Right ventricle myocardium inferior (tissue), 1 donor: ENCODE data around the gene OSTN. TPM values are rescaled to one million over a fixed set of nuclear protein-coding genes. Genes with fewer than 3 reads are reported as not detected.
"Not testable (repeated sequence)": the region's sequence is repeated elsewhere in the genome, so short reads cannot be mapped to it uniquely, and the experiment has no call there.

Source experiments
- ATAC-seq: fragments of 200-7000 bp; cut with Tn5 transposase; one replicate; pipeline ENCODE4 v1.9.1; 2020; ENCODE audit warnings: mild to moderate bottlenecking, moderate library complexity
- DNase-seq: peaks from one replicate; pipeline ENCODE4 v3.0.0; 2021; ENCODE audit errors: missing footprints
- intact Hi-C: fragments of 100-400 bp; cut with DNase I; formaldehyde crosslinking; loops from one replicate; pipeline ENCODE4 v1.11.0; 2022
- total RNA-seq: library from RNA; stranded (reverse); fragmentation: NEBNext Ultra II Directional; extraction: Animal tissue kit (Norgen Biotek cat#: 25700); gene quantifications from one replicate; pipeline ENCODE4 v1.2.1, GENCODE V29; 2021
- donor health status: DM: no; HTN: yes; CAD: no; lungs with severe emphysema.

OSTN gene
- total RNA-seq, 1 donor from 2014 or later: 0.11 TPM

- DNase-seq (no peak), ATAC-seq (no peak)
- intact Hi-C loops: no loop called here
These were observed 21.9 kb downstream of the OSTN start for GRCh38 chr3:191220908-191221307.

- intact Hi-C loops: no loop called here
- ATAC-seq (no peak), DNase-seq (no peak)
These were observed 22.6 kb downstream of the OSTN start for GRCh38 chr3:191221638-191222037.

- intact Hi-C loops: no loop called here
- ATAC-seq (no peak), DNase-seq (no peak)
These were observed 28.5 kb downstream of the OSTN start for GRCh38 chr3:191227541-191227940.

- intact Hi-C loops: no loop called here
- no peak for ATAC-seq
- no peak for DNase-seq
These were observed 35.2 kb downstream of the OSTN start for GRCh38 chr3:191234216-191234615.

GRCh38 chr3:191235331-191236314 lies 36.6 kb downstream of the OSTN start:
- DNase-seq: no peak
- intact Hi-C loops: no loop called here
- no peak for ATAC-seq

- intact Hi-C loops: no loop called here
These were observed 37.6 kb downstream of the OSTN start for GRCh38 chr3:191236646-191237045.

GRCh38 chr3:191237047-191237882 lies 38.2 kb downstream of the OSTN start:
- intact Hi-C loops: no loop called here
- ATAC-seq (no peak), DNase-seq (no peak)

More at GRCh38 chr3:191236646-191237045, 37.6 kb downstream of the OSTN start:
- no peak for DNase-seq
- no peak for ATAC-seq

GRCh38 chr3:191238321-191238817 lies 39.3 kb downstream of the OSTN start:
- ATAC-seq (no peak), DNase-seq (no peak)
- intact Hi-C loops: no loop called here

GRCh38 chr3:191239407-191240031 lies 40.5 kb downstream of the OSTN start:
- ATAC-seq (no peak), DNase-seq (no peak)
- intact Hi-C loops: loop anchor here (10.0 kb wide), 2 partner anchors 85 to 155 kb away; partner anchors contain the start of gene CCDC50

- intact Hi-C loops: loop anchor here (10.0 kb wide), 2 partner anchors 84 to 154 kb away; partner anchors contain the start of gene CCDC50
- DNase-seq (no peak), ATAC-seq (no peak)
These were observed 41.4 kb downstream of the OSTN start for GRCh38 chr3:191240486-191240885.

GRCh38 chr3:191244242-191244867 lies 45.3 kb downstream of the OSTN start:
- intact Hi-C loops: loop anchor here (10.0 kb wide), 2 partner anchors 80 to 150 kb away; partner anchors contain the start of gene CCDC50

GRCh38 chr3:191246034-191246433 lies 47.0 kb downstream of the OSTN start:
- peak; percentile 74 for ATAC-seq
- intact Hi-C loops: loop anchor here (10.0 kb wide), 2 partner anchors 79 to 149 kb away; partner anchors contain the start of gene CCDC50
- DNase-seq: not testable (repeated sequence)

More at GRCh38 chr3:191244242-191244867, 45.3 kb downstream of the OSTN start:
- DNase-seq: no peak
- ATAC-seq: no peak

- intact Hi-C loops: loop anchor here (10.0 kb wide), 2 partner anchors 78 to 148 kb away; partner anchors contain the start of gene CCDC50
- no peak for ATAC-seq
- no peak for DNase-seq
These were observed 47.6 kb downstream of the OSTN start for GRCh38 chr3:191246630-191247029.

GRCh38 chr3:191253089-191253799 lies 54.2 kb downstream of the OSTN start:
- no peak for ATAC-seq
- intact Hi-C loops: no loop called here
- DNase-seq: no peak

GRCh38 chr3:191254098-191254873 lies 55.2 kb downstream of the OSTN start:
- ATAC-seq (no peak), DNase-seq (no peak)
- intact Hi-C loops: no loop called here

GRCh38 chr3:191255156-191255555 lies 56.1 kb downstream of the OSTN start:
- no peak for DNase-seq
- intact Hi-C loops: no loop called here
- no peak for ATAC-seq

GRCh38 chr3:191256405-191256804 lies 57.4 kb downstream of the OSTN start:
- intact Hi-C loops: no loop called here
- no peak for ATAC-seq
- DNase-seq: no peak
